SK-N-SH (cell line): ENCODE measurements around the gene IFNA21. TPM values are rescaled to one million over a fixed set of nuclear protein-coding genes. Genes with fewer than 3 reads are reported as not detected.

Experiments used
- CTCF ChIA-PET: fragments of 300-600, 350-600 bp; formaldehyde crosslinking; extraction: SDS; loops from one replicate; lab custom pipeline; 2021; lab: Yijun Ruan, JAX
- POLR2A ChIA-PET: fragments of 350-600 bp; sonication (Branson Sonifier 250); formaldehyde crosslinking; extraction: SDS; loops from one replicate; lab custom pipeline; 2020; ENCODE audit warnings: antibody characterized with exemption, inconsistent platforms; lab: Yijun Ruan, JAX
- DNase-seq: peaks from one replicate; pipeline ENCODE4 v3.0.0; 2012
- H2AFZ ChIP-seq: fragments of 200-600 bp; sonication (generic); 2 replicates; pipeline ENCODE4 v1.8.1; 2016; ENCODE audit warnings: antibody characterized with exemption, mild to moderate bottlenecking, low read depth
- H3F3A ChIP-seq: fragments of 200-600 bp; sonication (generic); replicated peaks from 2 replicates; pipeline ENCODE3; 2016; ENCODE audit warnings: antibody characterized with exemption, mild to moderate bottlenecking; ENCODE audit not compliant: insufficient read depth
- H3K27ac ChIP-seq, 2 experiments: fragments of 200-500 bp in 1 of 2; fragments of 200-600 bp in 1 of 2; sonication (Bioruptor generic) in 1 of 2; sonication (generic), shearing (Covaris generic) in 1 of 2; 2 replicates each; pipeline versions ENCODE4 v1.5.1 to v1.6.1; 2014 to 2016; ENCODE audit warnings: low read depth in 2 of 2, inconsistent platforms in 1 of 2, low read length in 1 of 2, mild to moderate bottlenecking in 1 of 2, mixed read lengths in 1 of 2
- H3K27me3 ChIP-seq: fragments of 200-600 bp; sonication (generic), shearing (Covaris generic); 2 replicates; pipeline ENCODE4 v1.6.1; 2016; ENCODE audit warnings: mixed run types; ENCODE audit not compliant: insufficient read depth
- H3K36me3 ChIP-seq, 2 experiments: fragments of 200-500 bp in 1 of 2; fragments of 200-600 bp in 1 of 2; sonication (Bioruptor generic) in 1 of 2; sonication (generic) in 1 of 2; replicated peaks in 1 of 2; 2 replicates each; pipeline versions ENCODE3 to v1.5.1; 2014 to 2016; ENCODE audit warnings: low read length in 1 of 2, mild to moderate bottlenecking in 1 of 2; ENCODE audit not compliant: insufficient read depth in 2 of 2, control insufficient read depth in 1 of 2
- H3K4me1 ChIP-seq, 2 experiments: fragments of 200-500 bp in 1 of 2; fragments of 200-600 bp in 1 of 2; sonication (Bioruptor generic) in 1 of 2; sonication (generic), shearing (Covaris generic) in 1 of 2; 2 replicates each; pipeline versions ENCODE4 v1.5.1 to v1.6.1; 2014 to 2016; ENCODE audit warnings: low read depth in 1 of 2, low read length in 1 of 2, mixed run types in 1 of 2; ENCODE audit not compliant: insufficient read depth in 2 of 2, control insufficient read depth in 1 of 2
- H3K4me2 ChIP-seq: fragments of 200-600 bp; sonication (generic), shearing (Covaris generic); 2 replicates; pipeline ENCODE4 v1.6.1; 2017; ENCODE audit warnings: mixed run types
- H3K4me3 ChIP-seq, 2 experiments: fragments of 200-500 bp in 1 of 2; fragments of 200-600 bp in 1 of 2; sonication (Bioruptor generic) in 1 of 2; sonication (generic), shearing (Covaris generic) in 1 of 2; 2 replicates each; pipeline versions ENCODE4 v1.5.1 to v1.8.1; 2014 to 2016; ENCODE audit warnings: low read depth in 2 of 2, inconsistent platforms in 1 of 2, low read length in 1 of 2, mild to moderate bottlenecking in 1 of 2, mixed read lengths in 1 of 2, moderate library complexity in 1 of 2
- H3K79me2 ChIP-seq: fragments of 200-600 bp; sonication (generic); 2 replicates; pipeline ENCODE4 v1.8.1; 2017; ENCODE audit warnings: mild to moderate bottlenecking; ENCODE audit not compliant: insufficient read depth
- H3K9ac ChIP-seq: fragments of 200-600 bp; sonication (generic); 2 replicates; pipeline ENCODE4 v1.6.1; 2017; ENCODE audit warnings: mixed run types
- H3K9me2 ChIP-seq: fragments of 200-600 bp; sonication (generic); 2 replicates; pipeline ENCODE4 v1.6.1; 2017; ENCODE audit warnings: mixed run types
- H3K9me3 ChIP-seq: fragments of 200-600 bp; sonication (generic); 2 replicates; pipeline ENCODE4 v1.6.1; 2017; ENCODE audit warnings: mixed run types, mild to moderate bottlenecking, moderate library complexity
- H4K20me1 ChIP-seq: fragments of 200-600 bp; sonication (generic); 2 replicates; pipeline ENCODE4 v1.6.1; 2017; ENCODE audit warnings: mild to moderate bottlenecking, mixed run types; ENCODE audit not compliant: insufficient read depth
- CHD2 ChIP-seq: fragments of 150-350 bp; IDR thresholded peaks from 2 replicates; pipeline ENCODE4 v1.6.1; 2018; ENCODE audit warnings: low read length; ENCODE audit not compliant: partially characterized antibody
- ELF1 ChIP-seq: IDR thresholded peaks from 2 replicates; pipeline ENCODE4 v1.4.0; 2012
- EP300 ChIP-seq, 2 experiments: IDR thresholded peaks; 2 replicates each; pipeline versions ENCODE4 v1.4.0 to v1.6.1; 2012; ENCODE audit warnings: borderline replicate concordance in 1 of 2, low read depth in 1 of 2, low read length in 1 of 2
- EZH2phosphoT487 ChIP-seq: fragments of 200-600 bp; sonication (generic); IDR thresholded peaks from 2 replicates; pipeline ENCODE4 v1.6.1; 2017; ENCODE audit warnings: low read depth, mixed run types, mild to moderate bottlenecking, antibody characterized with exemption, moderate library complexity, borderline replicate concordance
- FOXJ3 ChIP-seq: sonication (generic); formaldehyde crosslinking; IDR thresholded peaks from 2 replicates; pipeline ENCODE4 v1.5.1; 2020; ENCODE audit warnings: mild to moderate bottlenecking, missing genetic modification reagents
- GABPA ChIP-seq: IDR thresholded peaks from 2 replicates; pipeline ENCODE4 v1.4.0; 2012; ENCODE audit warnings: low read depth, mild to moderate bottlenecking
- GATA2 ChIP-seq: sonication (generic); formaldehyde crosslinking; IDR thresholded peaks from 2 replicates; pipeline ENCODE4 v1.5.0; 2020; ENCODE audit warnings: mild to moderate bottlenecking, missing genetic modification reagents
- IRF3 ChIP-seq: fragments of 150-350 bp; IDR thresholded peaks from 2 replicates; pipeline ENCODE4 v1.6.1; 2016; ENCODE audit warnings: mild to moderate bottlenecking, low read depth, low read length
- JUND ChIP-seq: IDR thresholded peaks from 2 replicates; pipeline ENCODE4 v1.4.0; 2012
- MEF2A ChIP-seq: IDR thresholded peaks from 2 replicates; pipeline ENCODE4 v1.4.0; 2012; ENCODE audit warnings: low read depth, borderline replicate concordance
- NFIC ChIP-seq: IDR thresholded peaks from 2 replicates; pipeline ENCODE4 v1.4.0; 2012; ENCODE audit warnings: borderline replicate concordance
- POLR2AphosphoS5 ChIP-seq: IDR thresholded peaks from 2 replicates; pipeline ENCODE4 v1.6.1; 2012; ENCODE audit warnings: low read depth, low read length
- SMC3 ChIP-seq: IDR thresholded peaks from 2 replicates; pipeline ENCODE4 v1.6.1; 2012; ENCODE audit warnings: low read depth, low read length, improper control_type of control experiment
- TAF1 ChIP-seq: IDR thresholded peaks from 2 replicates; pipeline ENCODE4 v1.6.1; 2012; ENCODE audit warnings: low read depth, mild to moderate bottlenecking, low read length, moderate library complexity, borderline replicate concordance
- TEAD4 ChIP-seq: IDR thresholded peaks from 2 replicates; pipeline ENCODE4 v1.4.0; 2012; ENCODE audit warnings: mild to moderate bottlenecking, borderline replicate concordance; ENCODE audit not compliant: insufficient read depth
- YY1 ChIP-seq: IDR thresholded peaks from 2 replicates; pipeline ENCODE4 v1.4.0; 2012; ENCODE audit warnings: low read depth, mild to moderate bottlenecking
- WGBS: methylation state at CpG from one replicate; pipeline ENCODE4 v1.1.6; 2017; ENCODE audit warnings: low lambda C conversion rate; 5-methylcytosine and 5-hydroxymethylcytosine counted together
- polyA plus RNA-seq, 3 experiments: library from polyadenylated mRNA; depleted of rRNA; stranded (reverse); fragments of >200 nt; gene quantifications; 2 replicates each; pipeline ENCODE4 v1.2.3, GENCODE V29; 2012
- TF ChIP-seq, protein P1 (sequence below): IDR thresholded peaks from 2 replicates; pipeline ENCODE4; 2012
- TF ChIP-seq, protein P2 (sequence below): fragments of 200-600 bp; sonication (generic); IDR thresholded peaks from 2 replicates; pipeline ENCODE4 v1.6.1; 2017; ENCODE audit warnings: antibody characterized with exemption, mild to moderate bottlenecking, moderate library complexity
- TF ChIP-seq, protein P3 (sequence below): IDR thresholded peaks from 2 replicates; pipeline ENCODE4 v1.6.1; 2012; ENCODE audit warnings: mild to moderate bottlenecking, low read depth, low read length, moderate library complexity

Gene IFNA21
- polyA plus RNA-seq, 1 of the 3 experiments (the other 2 are of a cell fraction) = not detected

DNA sequence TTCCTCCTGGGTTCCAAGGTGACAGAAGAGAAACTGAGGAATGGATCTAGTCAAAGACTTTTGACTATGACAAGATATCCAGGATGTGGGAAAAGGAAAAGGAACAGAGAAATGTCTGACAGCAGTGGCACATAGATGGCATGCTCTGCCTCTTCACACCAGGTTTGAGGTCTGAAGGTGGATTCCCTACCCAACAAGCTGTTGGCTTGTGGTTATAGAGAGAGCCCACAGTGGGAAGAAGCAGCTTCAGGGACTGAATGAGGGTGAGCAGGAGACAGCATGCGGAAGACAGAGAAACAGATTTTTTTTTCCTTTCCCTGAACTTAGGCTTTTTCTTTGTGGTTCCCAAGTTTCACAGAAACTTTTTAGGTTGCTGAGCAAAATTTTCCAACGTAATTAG, 45.4 kb downstream of the IFNA21 start:
- Histone ChIP-seq H3K79me2 (no peaks in the 10 kb centered on the region), H3K4me3 (no peak overlapping the region), H3K9me3 (no peaks in the 10 kb centered on the region), H3K36me3 (no peaks in the 10 kb centered on the region), H3K27ac (no peak overlapping the region), H2AFZ (no peak overlapping the region), H3F3A (no peaks in the 10 kb centered on the region), H3K9ac (no peak overlapping the region), H3K9me2 (0 out of 2 replicates have a peak, but pooled peaks cover 4% of the 10 kb centered on the region), H4K20me1 (no peaks in the 10 kb centered on the region), H3K4me1 (no peaks in the 10 kb centered on the region), H3K4me2 (no peak overlapping the region), H3K27me3 (no peaks in the 10 kb centered on the region)
- ChIA-PET POLR2A (no interaction called here), CTCF (interaction anchor here (0.7 to 1.8 kb wide), 2 partner anchors 10 to 496 kb away, joined by 3 to 12 read pairs; no protein-coding TSS in a partner anchor)
- 52% methylated on average over 2 of the region's 2 CpGs for WGBS
- TF ChIP-seq GATA2 (CRISPR knock-in tag) (no peak), CHD2 (no peak), IRF3 (no peak), YY1 (no peak), EZH2phosphoT487 (no peak), NFIC (no peak), JUND (no peak)
- TF ChIP-seq, protein P1, sequence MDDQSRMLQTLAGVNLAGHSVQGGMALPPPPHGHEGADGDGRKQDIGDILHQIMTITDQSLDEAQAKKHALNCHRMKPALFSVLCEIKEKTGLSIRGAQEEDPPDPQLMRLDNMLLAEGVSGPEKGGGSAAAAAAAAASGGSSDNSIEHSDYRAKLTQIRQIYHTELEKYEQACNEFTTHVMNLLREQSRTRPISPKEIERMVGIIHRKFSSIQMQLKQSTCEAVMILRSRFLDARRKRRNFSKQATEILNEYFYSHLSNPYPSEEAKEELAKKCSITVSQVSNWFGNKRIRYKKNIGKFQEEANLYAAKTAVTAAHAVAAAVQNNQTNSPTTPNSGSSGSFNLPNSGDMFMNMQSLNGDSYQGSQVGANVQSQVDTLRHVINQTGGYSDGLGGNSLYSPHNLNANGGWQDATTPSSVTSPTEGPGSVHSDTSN = no peak
- DNase-seq = no peak

- no peak overlapping the region for H3K4me2 ChIP-seq
- ChIA-PET POLR2A (no interaction called here), CTCF (interaction anchor here (1.3 kb wide), 1 partner anchor 9 kb away, joined by 10 read pairs; no protein-coding TSS in a partner anchor)
- H3K27me3 ChIP-seq = no peaks in the 10 kb centered on the region
- H3K9ac ChIP-seq = no peak overlapping the region
- no peak overlapping the region for H3K27ac ChIP-seq
- no peaks in the 10 kb centered on the region for H3F3A ChIP-seq
- no peak overlapping the region for H2AFZ ChIP-seq
- H3K9me2 ChIP-seq = no peaks in the 10 kb centered on the region
- no peaks in the 10 kb centered on the region for H3K4me1 ChIP-seq
- no peaks in the 10 kb centered on the region for H3K79me2 ChIP-seq
- no peaks in the 10 kb centered on the region for H4K20me1 ChIP-seq
- DNase-seq = no peak
- WGBS = 53% methylated on average over 7 of the region's 7 CpGs
- H3K36me3 ChIP-seq = no peaks in the 10 kb centered on the region
- no peaks in the 10 kb centered on the region for H3K9me3 ChIP-seq
- no peak overlapping the region for H3K4me3 ChIP-seq
- TF ChIP-seq FOXJ3 (CRISPR knock-in tag) (no peak), YY1 (no peak), POLR2AphosphoS5 (no peak), ELF1 (no peak), JUND (no peak), GATA2 (CRISPR knock-in tag) (no peak), TEAD4 (no peak), TAF1 (no peak), GABPA (no peak), SMC3 (no peak), EZH2phosphoT487 (no peak), NFIC (no peak), EP300 (IDR thresholded peaks at IDR 0.05; ENCODE audit: borderline replicate concordance in 1 of 2, low read depth in 1 of 2, low read length in 1 of 2) (no peak), MEF2A (no peak)
- TF ChIP-seq, protein P2, sequence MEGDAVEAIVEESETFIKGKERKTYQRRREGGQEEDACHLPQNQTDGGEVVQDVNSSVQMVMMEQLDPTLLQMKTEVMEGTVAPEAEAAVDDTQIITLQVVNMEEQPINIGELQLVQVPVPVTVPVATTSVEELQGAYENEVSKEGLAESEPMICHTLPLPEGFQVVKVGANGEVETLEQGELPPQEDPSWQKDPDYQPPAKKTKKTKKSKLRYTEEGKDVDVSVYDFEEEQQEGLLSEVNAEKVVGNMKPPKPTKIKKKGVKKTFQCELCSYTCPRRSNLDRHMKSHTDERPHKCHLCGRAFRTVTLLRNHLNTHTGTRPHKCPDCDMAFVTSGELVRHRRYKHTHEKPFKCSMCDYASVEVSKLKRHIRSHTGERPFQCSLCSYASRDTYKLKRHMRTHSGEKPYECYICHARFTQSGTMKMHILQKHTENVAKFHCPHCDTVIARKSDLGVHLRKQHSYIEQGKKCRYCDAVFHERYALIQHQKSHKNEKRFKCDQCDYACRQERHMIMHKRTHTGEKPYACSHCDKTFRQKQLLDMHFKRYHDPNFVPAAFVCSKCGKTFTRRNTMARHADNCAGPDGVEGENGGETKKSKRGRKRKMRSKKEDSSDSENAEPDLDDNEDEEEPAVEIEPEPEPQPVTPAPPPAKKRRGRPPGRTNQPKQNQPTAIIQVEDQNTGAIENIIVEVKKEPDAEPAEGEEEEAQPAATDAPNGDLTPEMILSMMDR = no peak
- TF ChIP-seq, protein P3, sequence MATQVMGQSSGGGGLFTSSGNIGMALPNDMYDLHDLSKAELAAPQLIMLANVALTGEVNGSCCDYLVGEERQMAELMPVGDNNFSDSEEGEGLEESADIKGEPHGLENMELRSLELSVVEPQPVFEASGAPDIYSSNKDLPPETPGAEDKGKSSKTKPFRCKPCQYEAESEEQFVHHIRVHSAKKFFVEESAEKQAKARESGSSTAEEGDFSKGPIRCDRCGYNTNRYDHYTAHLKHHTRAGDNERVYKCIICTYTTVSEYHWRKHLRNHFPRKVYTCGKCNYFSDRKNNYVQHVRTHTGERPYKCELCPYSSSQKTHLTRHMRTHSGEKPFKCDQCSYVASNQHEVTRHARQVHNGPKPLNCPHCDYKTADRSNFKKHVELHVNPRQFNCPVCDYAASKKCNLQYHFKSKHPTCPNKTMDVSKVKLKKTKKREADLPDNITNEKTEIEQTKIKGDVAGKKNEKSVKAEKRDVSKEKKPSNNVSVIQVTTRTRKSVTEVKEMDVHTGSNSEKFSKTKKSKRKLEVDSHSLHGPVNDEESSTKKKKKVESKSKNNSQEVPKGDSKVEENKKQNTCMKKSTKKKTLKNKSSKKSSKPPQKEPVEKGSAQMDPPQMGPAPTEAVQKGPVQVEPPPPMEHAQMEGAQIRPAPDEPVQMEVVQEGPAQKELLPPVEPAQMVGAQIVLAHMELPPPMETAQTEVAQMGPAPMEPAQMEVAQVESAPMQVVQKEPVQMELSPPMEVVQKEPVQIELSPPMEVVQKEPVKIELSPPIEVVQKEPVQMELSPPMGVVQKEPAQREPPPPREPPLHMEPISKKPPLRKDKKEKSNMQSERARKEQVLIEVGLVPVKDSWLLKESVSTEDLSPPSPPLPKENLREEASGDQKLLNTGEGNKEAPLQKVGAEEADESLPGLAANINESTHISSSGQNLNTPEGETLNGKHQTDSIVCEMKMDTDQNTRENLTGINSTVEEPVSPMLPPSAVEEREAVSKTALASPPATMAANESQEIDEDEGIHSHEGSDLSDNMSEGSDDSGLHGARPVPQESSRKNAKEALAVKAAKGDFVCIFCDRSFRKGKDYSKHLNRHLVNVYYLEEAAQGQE = no peak
Observed at GRCh38 chr9:21119093-21119770, 47.2 kb downstream of the IFNA21 start.
